Measurements from ENCODE around the gene MCM10.

GRCh38 chr10:13139676-13140075 is 21.7 kb upstream of the MCM10 start:
- TF ChIP-seq, protein P1, sequence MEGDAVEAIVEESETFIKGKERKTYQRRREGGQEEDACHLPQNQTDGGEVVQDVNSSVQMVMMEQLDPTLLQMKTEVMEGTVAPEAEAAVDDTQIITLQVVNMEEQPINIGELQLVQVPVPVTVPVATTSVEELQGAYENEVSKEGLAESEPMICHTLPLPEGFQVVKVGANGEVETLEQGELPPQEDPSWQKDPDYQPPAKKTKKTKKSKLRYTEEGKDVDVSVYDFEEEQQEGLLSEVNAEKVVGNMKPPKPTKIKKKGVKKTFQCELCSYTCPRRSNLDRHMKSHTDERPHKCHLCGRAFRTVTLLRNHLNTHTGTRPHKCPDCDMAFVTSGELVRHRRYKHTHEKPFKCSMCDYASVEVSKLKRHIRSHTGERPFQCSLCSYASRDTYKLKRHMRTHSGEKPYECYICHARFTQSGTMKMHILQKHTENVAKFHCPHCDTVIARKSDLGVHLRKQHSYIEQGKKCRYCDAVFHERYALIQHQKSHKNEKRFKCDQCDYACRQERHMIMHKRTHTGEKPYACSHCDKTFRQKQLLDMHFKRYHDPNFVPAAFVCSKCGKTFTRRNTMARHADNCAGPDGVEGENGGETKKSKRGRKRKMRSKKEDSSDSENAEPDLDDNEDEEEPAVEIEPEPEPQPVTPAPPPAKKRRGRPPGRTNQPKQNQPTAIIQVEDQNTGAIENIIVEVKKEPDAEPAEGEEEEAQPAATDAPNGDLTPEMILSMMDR (IDR thresholded peaks at IDR 0.05), result no peak
- TF ChIP-seq POLR2AphosphoS5 (IDR thresholded peaks at IDR 0.05) (no peak), POLR2A (IDR thresholded peaks at IDR 0.05) (no peak)
